ENCODE measurements around the gene CYB5D1.
"Not testable (repeated sequence)": the region's sequence is repeated elsewhere in the genome, so short reads cannot be mapped to it uniquely, and the experiment has no call there.

Gene CYB5D1, protein sequence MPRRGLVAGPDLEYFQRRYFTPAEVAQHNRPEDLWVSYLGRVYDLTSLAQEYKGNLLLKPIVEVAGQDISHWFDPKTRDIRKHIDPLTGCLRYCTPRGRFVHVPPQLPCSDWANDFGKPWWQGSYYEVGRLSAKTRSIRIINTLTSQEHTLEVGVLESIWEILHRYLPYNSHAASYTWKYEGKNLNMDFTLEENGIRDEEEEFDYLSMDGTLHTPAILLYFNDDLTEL

DNA sequence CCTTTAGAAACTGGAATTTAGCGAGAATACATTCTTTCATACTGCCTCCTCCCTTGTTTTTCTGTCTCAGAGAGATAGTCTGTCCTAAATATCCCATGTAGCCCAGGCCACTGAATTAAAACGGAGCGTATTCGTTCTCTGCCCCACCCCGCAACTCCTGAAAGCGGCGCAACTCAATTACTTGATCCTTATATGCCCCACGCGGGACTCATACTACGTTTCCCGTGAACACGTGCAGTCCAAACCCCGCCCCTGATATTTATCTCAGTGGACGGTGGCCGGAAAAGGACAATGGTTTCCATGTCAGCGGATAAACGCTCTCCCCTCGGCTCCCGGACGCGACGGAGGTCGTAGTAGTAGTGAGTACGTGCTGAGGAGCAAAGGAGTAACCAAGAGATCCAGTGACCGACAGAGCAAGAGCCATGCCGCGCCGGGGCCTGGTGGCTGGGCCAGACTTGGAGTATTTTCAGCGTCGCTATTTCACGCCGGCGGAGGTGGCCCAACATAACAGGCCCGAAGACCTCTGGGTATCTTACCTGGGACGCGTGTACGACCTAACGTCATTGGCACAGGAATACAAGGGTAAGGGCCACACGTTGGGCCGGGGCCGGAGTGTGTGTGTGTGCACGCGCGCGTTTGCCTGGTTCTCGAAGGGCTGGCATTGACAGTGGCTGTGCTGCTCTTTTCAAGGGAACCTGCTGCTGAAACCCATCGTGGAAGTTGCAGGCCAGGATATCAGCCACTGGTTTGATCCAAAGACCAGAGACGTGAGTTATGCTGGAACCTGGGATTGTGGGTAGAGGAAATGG, at the start of gene CYB5D1:
Gene CYB5D1, plus strand, starts transcription at position 291 of the 809 bp plus-strand sequence. Its CDS starts 132 bp downstream, at position 423.
- no peak for DNase-seq

DNA sequence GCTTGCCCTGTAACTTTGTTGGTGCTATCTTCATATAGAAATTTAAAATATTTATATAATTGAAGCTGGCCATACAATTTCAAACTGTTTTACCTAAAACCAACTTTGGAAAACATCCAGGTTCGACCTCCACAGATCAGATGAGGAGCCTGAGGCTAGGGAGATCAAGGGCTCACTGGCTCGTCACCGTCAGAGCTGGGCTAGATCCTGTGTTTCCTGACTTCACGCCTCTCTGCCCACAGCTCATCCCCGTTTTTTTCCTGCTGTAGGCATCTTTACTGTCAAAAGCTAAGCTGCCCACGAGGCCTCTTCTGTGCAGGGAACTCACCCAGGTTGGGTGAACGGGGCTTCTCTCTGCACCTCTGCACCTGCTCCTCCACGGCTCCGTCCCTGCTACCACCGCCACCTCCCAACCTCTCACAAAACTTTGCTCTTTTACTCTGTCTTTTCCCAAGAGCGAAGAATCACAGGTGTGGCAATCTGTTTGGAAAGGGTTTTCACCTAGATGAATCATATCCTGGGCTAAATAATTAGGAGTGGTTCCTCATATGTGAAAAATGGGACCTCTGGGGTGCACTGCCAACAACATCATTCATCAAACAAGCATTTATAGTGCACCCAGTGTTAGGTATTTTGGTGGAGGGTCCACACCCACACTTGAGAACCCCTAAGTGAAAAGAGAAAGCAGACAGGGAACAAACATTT, 48.6 kb upstream of the CYB5D1 start:
- no peak for DNase-seq

DNA sequence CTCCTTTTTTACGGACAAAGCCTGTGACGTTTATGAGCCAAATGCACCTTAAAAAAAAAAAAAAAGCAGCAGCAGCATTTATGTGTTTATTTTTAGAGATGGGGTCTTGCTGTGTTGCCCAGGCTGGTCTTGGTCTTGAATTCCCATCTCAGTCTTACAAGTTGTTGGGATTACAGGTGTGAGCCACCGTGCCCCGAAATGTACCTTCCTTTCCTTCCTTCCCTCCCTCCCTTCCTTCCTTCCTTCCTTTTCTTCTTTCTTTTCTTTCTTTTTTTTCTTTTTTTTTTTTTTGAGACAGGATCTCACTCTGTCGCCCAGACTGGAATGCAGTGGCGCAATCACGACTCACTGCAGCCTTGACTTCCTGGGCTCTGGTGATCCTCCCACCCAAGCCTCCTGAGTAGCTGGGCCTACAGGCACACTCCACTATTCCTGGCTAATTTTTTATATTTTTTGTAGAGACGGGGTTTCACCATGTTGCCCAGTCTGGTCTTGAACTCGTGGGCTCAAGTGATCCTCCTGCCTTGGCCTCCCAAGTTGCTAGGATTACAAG, 47.9 kb upstream of the CYB5D1 start:
- not testable (repeated sequence) for DNase-seq

DNA sequence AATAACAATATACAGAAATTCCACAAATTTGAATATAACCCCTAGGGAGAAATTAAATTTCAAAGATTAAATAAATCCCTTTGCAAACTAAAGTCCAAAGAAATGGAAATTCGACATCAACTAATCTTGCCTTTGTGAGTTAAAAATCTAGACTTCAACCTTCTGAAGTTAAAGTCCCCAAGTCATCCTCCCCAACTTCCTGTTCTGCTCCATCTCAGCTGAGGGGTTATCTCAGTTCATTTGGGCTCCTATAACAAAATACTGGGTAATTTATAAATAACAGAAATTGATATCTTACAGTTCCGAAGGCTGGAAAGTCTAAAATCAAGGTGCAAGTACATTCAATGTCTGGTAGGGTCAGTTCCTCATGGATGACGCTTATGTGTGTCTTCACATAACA, 46.6 kb upstream of the CYB5D1 start:
- no peak for DNase-seq

DNA sequence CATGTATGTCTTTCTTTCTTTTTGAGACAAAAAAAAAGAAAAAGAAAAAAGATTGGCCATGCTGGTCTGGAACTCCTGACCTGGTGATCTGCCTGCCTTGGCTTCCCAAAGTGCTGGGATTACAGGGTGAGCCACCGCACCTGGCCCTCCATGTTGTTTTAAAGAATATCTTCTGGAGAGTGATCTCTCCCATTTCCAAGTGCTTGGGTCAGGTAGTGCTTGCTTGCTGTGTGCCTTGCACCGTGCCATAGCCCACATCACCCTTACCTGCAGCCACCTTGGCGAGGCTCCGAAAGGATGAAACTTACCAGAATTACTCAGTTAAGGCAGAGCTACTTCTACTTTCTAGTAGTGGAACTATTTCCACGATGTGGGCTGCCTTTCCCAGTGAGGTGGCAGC, 42.8 kb upstream of the CYB5D1 start:
- no peak for DNase-seq

DNA sequence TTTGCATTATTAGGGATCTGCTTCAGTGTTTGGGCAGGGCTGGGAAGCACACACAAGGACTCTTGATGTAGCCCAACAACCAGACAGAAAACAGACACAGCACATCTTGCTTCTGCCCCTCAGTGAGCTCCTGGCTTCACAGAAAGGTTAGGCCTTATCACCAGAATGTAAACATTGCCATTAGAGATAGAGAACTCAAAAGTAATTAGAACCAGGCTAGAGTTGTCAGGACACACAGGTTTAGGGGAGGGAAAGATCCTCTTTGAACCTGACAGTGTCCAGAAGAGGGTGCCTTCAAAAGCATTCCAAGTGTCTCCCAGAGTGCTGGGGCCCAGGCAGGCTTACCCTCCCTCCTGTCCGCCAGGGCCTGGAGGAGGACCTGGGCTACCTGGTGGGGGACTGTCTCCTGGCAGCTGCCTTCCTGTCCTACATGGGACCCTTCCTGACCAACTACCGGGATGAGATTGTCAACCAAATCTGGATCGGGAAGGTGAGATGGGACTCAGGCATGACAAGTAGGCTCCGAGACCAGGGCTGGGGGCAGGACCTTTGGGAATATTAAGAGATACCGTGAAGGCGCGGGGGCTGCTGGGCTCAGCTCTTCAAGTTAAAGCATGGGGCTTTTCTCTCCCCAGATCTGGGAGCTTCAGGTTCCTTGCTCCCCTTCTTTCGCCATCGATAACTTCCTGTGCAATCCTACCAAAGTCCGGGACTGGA, 40.7 kb upstream of the CYB5D1 start:
- no peak for DNase-seq

DNA sequence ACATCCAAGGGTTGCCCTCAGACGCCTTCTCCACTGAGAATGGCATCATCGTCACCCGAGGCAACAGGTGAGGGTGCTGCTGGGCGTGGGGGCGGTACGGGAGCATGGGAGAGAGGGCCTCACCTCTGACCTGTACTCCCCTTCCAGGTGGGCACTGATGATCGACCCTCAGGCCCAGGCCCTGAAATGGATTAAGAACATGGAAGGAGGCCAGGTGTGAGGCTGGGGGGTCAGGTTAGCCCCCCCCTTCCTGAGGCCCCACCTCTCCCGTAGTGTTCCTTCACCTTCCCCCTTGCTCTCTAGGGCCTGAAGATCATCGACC, 40.2 kb upstream of the CYB5D1 start:
- no peak for DNase-seq

DNA sequence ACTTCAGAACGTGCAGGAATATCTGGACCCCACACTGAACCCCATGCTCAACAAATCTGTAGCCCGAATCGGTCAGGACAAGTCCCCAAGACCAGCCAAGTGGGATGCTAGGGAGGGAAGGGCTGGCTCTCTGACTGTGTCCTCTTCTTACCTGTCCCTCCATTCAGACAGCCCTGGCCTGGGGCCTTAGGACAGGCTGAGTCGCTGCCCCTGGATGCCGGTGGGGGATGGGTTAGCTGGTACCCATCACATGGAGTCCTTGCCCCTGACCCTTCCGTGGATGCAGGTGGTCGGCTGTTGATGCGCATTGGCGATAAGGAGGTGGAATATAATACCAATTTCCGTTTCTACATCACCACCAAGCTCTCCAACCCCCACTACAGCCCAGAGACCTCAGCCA, 39.8 kb upstream of the CYB5D1 start:
- DNase-seq: no peak

DNA sequence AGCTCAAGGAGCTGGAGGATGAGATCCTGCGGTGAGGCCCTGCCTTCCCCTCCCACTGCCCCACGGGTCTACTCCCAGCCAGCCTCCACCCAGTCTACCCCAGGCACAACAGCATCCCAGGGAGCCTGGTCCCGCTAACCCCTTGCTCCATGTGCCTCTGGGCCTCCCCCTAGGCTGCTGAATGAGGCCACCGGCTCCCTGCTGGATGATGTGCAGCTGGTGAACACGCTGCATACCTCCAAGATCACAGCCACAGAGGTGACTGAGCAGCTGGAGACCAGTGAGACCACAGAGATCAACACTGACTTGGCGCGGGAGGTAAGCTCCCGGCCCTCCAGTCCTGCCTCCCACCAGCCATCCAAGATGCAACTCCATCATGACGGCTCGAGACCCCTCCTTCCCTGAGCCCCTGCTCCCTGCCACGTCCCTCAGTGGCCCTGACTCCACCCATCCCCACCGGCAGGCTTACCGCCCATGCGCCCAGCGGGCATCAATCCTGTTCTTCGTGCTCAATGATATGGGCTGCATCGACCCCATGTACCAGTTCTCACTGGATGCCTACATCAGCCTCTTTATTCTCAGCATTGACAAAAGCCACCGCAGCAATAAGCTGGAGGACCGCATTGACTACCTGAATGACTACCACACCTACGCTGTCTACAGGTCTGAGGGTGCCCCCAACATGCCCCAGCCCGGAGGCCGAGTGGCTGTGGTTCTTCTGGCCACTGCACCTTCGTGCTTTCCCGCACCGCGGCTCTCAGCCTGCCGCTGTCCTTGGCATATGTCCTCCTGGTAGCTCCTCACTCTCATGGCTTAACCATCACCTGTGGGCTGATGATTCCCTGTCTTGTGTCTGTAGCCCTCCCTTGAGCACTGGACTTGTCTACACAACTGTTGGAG, 38.8 kb upstream of the CYB5D1 start:
- DNase-seq: no peak

DNA sequence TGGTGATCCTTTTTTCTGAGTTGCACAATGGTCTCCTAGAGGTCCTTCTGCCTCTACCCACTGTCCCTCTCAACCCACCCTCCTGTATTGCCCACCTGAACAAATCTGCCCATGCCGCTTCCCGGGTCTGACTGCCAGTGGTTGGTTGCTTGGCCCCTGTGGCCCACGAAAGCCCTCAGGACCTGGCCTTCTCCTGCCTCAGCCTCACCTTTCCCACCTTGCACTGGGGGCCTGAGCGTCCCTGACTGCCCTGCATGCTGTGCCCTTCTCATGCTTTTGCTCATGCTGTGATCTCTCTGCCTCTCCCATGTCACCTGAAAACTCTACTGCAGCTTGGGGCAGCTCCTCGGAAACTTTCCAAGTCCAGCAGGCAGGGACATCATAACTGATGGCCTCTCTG, 37.6 kb upstream of the CYB5D1 start:
- no peak for DNase-seq

DNA sequence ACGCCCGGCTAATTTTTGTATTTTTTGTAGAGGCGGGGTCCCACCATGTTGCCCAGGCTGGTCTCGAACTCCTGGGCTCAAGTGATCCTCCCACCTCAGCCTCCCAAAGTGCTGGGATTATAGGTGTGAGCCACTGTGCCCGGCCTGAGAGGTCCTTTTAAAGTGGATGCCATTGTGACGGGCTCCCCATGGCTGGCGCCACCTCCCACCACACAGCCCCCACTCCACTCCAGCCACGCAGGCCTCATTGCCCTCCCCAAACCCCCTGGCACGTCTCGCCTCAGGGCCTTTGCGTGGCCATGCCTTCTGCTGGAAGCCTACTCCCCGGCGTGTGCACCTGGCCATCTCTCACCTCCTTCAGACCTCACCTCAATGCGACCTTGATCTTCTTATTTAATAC, 35.7 kb upstream of the CYB5D1 start:
- no peak for DNase-seq

DNA sequence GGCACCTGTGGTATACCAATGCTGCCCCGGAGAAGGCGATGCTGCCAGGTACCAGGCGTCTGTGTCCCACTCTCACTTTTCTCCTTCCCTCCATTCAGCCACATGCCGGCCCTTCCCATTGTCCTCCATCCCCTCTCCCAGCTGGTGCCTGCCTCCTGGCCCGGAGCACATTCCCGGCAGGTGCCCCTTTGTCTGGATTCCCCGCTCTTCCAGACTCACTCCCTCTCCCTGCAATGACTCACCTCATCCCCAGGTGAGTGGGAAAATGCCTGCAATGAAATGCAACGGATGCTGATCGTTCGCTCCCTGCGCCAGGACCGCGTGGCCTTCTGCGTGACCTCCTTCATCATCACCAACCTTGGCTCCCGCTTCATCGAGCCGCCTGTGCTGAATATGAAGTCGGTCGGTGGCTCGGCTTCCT, 34.2 kb upstream of the CYB5D1 start:
- DNase-seq: no peak

DNA sequence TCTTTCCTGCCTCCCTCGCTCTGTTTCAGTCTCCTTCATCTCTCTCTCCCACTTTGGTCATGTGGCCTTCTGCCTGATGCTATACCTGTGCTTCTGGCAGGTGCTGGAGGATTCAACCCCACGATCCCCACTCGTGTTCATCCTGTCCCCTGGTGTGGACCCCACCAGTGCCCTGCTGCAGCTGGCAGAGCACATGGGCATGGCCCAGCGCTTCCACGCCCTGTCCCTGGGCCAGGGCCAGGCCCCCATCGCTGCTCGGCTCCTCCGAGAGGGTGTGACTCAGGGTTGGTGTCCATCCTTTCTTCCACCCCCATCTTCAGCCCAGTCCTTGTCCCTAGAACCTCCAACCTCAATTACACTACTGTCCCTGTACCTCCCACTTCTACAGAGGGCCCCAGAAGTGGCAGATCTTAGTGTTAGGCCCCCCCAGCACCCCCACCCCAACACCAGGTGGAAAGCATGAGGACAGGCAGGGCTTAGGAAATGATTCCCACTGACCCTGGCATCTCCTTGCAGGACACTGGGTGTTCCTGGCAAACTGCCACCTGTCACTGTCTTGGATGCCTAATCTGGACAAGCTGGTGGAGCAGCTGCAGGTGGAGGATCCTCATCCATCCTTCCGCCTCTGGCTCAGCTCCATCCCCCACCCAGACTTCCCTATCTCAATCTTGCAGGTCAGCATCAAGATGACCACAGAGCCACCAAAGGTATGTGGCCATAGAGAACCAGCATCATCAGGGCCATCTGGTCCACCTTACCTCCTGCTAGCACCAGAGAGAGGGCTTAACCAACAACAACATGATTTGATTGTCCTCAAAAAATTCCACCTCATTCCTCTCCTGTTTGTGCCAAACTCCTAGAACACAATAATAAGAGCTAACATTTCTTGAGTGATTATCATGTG, 33.5 kb upstream of the CYB5D1 start:
- no peak for DNase-seq

DNA sequence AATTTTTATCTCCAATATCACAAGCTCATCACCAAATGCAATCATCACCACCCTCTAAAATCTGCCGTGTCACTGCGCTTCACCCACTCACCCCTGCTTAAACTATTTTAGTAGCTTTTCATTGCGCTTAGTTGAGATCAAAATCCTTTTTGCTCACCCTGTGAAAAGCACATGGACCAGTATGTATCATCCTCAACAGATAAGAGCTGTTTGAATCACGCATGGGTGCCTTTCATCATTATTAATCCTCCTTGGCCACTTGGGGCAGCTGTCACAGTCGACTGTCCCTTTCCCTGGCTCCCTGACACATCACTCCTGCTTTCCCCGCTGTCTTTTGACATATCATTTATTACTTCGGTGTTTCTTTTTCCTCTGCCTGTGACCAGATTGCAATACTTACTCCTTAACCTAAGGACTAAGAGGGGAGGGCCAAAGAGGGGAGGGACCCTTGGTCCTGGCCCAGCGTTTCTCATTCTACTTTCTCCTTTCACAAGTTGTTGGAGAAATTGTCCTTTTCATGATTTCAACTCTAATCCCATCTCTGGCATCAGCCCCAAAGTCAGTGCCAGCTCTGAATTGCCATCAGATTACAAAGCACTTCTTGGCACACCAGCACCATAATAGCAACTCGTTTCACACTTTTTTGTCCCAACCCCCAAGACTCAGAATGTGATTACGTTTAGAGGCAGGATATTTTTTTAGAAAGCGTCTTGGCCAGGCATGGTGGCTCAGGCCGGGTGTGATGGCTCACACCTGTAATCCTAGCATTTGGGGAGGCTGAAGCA, 32.4 kb upstream of the CYB5D1 start:
- DNase-seq: no peak

DNA sequence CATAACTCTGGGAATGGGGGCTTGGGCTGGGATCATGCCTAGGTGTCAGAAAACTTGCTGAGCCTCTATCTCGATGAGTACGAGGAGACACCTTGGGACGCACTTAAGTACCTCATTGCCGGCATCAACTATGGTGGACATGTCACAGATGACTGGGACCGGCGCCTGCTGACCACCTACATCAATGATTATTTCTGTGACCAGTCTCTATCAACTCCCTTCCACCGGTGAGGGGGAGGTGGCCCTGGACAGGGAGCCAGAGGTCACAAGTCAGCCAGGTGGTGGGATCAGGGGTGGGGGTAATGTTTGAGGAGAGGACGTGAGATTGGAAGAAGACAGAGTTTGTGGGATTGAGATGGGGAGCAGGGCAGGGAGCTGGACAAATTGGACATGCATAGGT, 27.2 kb upstream of the CYB5D1 start:
- no peak for DNase-seq

DNA sequence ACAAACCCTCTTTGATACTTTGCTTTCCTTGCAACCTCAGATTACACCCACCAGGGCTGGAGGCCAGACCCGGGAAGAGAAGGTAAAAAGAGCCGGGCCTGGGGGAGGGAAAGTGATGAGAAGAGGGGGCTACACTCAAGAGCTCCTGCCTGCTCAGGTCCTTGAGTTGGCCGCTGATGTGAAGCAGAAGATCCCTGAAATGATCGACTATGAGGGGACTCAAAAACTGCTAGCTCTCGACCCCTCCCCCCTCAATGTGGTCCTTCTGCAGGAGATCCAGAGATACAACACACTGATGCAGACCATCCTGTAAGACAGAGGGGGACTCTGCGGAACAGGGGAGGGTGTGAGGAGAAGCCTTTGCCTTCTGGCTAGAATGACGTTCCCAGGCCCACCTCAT, 26.6 kb upstream of the CYB5D1 start:
- DNase-seq: no peak

DNA sequence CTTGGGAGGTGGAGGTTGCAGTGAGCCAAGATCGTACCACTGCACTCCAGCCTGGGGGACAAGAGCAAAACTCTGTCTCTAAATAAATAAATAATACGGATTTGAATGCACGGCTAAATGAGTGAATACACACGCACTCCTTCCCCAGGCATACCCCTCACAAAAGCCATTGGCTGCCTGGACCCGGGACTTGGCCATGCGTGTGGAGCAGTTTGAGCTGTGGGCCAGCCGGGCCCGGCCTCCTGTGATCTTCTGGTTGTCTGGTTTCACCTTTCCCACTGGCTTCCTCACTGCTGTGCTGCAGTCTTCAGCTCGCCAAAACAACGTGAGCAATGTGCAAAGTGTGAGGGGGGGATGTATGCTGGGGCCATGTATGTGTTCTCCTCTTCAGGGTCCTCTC, 25.4 kb upstream of the CYB5D1 start:
- DNase-seq: no peak

DNA sequence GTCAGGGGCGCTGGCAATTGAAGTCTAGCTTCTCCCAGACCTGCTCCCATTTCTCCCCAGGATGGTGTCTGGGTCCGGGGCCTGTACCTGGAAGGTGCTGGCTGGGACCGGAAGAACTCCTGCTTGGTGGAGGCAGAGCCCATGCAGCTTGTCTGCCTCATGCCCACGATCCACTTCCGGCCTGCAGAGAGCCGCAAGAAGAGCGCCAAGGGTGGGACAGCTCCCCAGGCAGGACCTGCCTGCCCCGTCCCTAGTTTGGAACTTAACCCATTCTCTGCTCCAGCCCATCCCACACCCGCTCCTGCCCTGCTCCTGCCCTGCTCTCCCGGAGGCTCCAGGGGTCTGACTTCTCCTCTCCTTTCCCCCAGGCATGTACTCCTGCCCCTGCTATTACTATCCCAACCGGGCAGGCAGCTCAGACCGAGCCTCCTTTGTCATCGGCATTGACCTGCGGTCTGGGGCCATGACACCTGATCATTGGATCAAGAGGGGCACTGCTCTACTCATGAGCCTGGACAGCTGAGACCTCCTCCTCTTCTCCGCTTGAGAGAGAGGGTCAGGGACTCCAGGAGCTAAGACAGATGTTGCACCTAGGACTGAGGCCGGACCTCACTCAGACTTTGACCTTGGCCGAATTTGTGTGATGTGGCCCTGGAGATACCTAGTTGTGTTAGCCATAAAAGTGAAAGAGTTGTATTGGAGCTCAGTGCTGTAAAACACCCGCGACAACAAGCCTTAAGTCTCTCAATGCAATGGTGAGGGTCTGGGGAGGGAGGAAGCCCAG, 24.6 kb upstream of the CYB5D1 start:
- no peak for DNase-seq

DNA sequence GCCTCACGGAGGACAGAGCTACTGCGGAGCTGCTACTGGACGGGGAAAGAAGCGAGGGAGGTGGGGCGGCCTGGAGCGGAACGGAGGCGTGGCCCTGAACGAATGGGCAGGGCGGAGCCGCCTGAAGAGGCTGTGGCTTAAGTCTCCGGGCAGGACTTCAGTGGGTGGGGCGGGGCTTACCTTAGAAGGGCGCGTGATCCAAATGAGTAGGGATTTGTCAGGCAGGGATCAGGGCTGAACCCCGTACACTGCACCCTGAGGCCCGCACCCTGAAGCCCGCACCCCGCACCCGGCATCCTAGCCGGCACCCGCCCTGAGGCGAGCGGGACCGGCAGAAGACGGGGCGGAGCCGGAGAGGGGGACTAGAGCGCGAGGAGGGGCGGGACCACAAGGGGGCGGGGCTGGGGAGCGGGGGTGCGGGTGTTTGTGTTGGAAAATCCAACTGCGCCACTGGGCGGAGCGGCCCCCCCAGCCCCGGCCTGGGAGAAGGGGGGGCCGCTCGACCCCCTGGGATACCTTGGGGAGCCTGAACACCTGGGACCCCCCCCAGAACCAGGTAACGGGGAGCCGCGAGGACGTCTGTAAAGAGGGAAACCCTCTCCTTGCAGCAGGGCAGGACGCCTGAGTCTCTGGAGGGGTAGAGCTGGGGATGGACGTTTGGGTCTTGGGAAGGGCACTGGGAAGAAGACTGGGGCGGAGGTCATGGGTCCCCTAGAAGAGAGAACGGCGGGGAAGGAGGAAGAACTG, 23.8 kb upstream of the CYB5D1 start, which contains the start of gene KDM6B:
Gene KDM6B, plus strand, starts transcription at position 423 of the 747 bp plus-strand sequence. CDS start 11,338 bp downstream, outside the sequence.
- DNase-seq: no peak
